Activated CD4-positive, alpha-beta T cell treated with anti-CD3 and anti-CD28 coated beads, Interleukin-2, amount 50 U/mL, for 48 hours (primary cell): ENCODE measurements around the gene AOPEP.
A peak's percentile ranks its signal among the peaks of the same experiment; 100 is the strongest.

Source experiments
- DNase-seq, 2 experiments: peaks; one replicate each; pipeline ENCODE4 v3.0.0-alpha.2; 2020

Gene AOPEP

DNA sequence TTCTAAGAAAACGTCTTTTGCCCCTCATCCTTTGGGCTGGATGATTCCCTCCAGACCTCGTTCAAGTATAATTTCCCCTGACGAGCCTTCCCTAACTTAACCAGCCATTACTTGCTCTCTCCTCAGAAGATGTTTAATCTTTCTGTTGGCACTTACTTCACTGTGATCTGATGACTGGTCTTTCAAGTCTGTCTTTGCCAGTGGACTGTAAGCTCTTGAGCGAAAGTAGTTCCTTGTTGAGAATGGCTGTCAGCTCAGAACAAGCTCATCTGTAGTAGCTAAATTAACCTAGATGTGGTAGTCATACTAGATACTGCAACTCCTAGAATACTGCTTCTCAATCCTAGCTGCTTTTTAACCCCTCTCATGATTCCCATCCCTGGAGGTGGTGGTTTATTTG, 125.0 kb downstream of the AOPEP start:
- DNase-seq = no peak

DNA sequence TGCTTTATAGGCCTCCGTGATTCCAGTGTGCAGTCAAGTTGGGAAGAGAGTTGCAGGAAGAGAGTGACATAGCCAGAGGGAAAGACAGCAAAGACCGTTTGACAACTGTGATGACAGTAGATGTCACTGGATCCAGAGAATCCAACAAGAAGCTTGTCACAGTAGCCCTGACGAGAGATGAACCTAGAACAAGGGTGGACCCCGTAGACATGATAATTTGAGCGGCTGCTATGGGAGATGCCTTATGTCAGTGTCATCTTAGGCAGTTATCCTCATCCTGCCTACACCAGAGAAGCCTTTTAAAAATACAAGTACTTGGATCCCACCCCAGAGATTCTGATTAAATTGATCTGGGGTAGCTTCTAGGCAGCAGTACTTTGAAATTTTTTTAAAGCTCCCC, 125.4 kb downstream of the AOPEP start:
- DNase-seq = no peak

DNA sequence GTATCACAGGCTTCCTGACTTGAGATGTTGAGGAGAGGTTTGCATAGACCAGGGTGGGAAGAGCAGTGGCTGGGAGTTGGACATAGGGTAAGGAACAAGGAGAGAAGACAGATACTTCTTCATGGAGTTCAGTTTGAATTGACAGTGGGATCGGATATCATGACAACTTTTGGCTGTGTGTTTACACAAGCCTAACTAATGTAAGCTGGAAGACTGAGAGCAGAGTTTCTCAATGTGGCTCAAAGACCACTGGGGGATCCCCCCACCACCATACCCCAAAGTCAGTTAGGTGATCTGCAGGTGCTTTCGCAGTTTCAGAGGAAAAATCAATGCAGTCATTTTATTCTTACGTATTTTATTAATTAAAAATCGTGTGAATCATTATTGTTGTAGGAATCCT, 125.9 kb downstream of the AOPEP start:
- no peak for DNase-seq

DNA sequence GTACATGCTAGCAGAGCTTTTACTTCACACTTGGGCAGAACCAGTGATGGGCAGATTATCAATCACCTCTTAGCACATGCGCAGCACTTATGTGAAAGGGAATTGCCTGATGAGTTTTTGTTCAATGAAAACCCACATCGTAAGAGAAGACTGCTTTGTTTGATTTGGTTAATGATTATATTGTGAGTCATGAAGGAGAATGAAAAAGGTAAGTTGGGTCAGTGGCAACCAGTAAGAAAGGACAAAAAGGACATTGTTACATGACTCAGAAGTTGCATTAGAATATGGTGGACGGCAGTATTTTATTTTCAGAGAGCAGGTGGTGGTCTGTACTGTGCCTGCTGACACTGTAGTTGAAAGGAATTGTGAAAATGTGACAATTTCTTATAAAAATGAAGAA, 127.4 kb downstream of the AOPEP start:
- DNase-seq = no peak

DNA sequence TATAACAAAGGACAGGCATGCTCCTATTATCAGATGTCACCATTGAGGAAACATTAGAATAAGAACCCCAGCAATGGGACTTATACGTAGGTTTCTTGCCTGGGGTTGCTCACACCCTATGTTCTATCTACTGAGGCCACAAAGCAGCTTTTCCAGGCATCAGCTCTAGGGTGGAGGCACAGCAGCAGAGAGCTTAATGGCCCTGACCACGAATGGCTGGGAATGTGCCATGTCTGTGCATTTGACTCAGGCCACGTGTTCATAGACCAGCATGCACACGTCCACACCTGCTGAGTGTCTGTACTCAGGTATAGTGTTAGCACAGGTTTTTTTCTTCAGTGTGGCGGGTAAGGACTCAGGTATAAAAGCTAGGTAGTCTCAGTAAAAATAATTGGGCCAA, 129.4 kb downstream of the AOPEP start:
- no peak for DNase-seq

DNA sequence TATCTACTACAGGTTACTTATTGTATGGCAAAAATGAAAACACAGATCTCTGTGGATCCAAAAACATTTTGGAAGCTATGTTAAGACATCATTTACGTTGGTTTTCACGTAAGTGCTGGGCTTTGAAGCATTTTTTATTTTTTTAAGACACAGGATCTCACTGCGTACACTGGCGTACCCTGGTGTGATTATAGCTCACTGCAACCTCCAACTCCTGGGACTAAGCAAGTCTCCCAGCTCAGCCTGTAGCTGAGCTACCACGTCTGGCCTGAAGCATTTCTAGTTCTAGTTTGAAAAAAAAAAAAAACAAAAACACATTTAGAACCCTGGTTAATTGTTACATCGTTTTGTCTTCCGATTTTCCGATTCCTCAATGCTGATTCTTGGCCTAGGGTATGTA, 131.3 kb downstream of the AOPEP start:
- DNase-seq = no peak

- no peak for DNase-seq
These were observed 132.7 kb downstream of the AOPEP start for GRCh38 chr9:94859226-94859625.

DNA sequence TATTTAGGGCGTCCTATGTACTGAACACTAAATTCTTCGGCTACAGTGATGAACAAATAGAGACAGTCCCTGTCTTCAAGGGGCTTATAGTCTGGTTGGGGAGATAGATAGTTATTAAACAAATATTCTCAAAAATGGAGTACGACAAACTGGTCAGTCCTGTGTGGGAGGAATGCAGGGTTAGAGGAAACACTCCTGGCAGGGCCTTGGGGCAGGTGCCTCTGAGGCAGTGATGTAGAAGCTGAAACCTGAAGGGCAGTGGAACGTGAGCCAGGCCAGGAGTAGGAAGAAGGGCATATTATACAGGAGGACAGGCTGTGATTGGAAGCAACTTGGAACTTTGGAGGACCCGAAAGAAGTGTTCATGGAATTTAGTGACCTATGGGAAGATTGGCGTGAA, 133.4 kb downstream of the AOPEP start:
- DNase-seq = no peak

DNA sequence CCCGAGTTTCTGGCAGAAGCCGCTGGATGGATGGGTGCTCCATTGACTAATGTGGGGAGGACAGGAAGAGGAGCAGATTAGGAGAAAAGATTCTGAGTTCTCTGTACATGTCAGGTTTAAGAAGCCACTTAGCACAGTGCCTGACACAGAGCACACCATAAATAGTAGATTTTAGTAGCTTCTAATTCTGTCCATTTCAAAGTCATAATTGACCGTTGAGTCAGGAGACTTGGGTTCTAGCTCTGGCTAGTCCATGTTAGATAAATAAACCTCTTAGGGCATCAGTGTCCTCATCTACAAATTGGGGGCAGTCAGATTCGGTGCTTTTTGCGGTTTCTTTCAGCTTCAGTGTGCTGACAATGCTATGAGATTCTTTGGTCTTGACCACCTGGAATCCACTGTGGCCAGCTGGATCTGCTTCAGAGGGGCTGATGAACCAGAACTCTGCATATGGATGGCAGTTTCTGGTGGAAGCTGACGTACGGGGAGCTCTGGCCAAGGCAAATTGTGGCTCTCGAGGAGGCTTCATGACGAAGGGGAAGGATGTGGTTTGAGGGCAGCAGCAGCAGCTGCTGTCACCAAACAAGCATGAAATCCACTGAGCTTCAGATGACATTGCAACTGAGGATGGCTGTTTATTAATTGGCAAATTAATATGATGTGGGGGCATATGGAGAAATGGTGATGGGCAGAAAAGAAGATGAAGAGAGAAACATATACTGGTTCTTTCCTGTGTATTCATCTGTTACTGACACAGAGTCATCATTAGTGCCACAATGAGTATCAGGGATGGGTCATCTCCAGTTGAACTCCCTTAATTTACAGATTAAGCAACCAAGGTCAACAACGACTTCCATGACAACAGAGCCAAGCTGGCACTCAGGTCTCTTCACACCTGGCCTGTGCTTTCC, 134.4 kb downstream of the AOPEP start:
- peak; percentile 52 to 63 for DNase-seq

- DNase-seq = no peak
These were observed 135.2 kb downstream of the AOPEP start for GRCh38 chr9:94861589-94862272.

DNA sequence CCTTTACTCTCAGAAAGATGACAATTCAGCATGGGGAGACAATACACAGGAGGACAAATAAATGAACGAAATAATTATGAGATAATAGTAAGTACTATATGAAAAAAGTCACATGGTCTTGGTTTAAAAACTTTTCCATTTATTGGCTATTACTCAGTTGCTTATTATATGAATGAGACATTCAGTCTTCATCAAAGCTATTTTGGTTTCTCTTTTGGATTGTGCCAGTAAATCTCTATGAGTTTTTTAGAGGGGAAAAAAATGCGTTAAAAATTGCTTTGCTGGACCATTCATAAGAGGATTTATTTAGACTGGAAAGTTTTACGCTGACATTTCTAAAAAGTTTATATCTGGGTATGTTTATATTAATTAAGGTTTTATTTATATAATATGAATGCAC, 137.7 kb downstream of the AOPEP start:
- no peak for DNase-seq

DNA sequence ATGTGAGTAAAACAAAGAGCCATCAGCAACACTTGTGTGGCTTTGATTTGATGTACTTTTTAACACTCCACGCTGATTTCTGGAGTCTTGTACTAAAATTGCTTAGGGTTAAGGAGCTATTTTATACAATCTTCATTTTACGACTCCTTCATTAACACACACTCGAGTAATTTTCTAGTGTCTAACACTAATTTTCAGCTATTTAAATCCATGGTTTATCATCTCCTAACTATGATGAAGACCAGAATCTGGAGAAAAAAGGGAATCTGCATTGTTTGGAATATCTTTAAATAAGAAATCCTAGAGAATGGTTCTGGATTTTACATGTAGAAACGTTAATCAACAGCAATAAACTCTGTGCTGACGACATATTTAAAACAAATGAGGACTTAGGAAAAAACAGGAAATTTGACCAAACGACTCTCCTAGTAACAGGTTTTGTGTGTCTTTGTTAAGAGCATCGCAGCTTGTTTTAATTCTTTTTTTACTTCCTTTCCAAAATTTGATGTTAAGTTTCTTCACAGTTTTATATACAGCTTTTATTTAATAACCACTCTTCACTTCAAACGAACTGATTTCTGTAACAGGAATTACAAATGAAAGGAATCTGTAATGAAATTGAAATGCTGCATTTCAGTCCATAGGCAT, 138.5 kb downstream of the AOPEP start:
- DNase-seq = no peak

DNA sequence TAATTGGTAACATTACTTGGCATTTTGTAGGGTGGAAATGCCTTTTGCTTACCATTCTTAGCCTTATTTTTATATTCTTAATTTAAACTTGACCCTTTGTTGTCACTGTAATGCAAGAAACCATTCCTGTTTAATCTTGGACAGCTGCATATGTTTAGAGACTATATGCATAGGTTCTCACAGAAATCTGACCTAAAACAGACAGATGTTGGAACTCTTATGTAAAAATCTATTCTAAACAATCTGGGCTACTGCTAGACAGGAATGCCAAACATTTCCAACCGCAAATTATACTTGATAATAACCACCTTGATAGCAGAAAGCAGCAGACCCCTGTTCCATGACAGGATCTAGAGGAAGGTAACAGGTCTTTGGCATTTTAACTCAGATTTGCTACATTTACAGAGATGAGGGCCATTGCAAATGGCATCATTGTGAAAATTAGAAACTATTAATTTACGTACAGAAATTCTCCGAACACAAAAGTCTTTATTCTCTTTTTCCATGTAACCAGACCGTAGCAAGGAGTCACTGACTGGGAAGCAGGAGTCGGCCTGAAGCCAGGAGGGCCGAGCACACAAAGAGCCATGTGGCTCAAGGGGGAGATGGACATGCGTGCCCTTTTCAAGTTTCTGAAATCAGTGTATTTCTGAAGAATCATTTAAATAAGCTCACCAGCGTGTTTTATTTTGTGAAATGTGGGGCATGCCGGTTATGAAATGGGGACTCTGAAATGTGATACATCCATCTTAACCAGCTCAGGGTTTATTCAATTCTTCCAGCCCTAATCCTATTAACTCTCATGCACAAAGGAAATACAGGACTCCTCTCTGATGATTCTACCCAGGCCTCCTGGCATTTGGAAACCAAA, 139.3 kb downstream of the AOPEP start:
- DNase-seq = no peak

DNA sequence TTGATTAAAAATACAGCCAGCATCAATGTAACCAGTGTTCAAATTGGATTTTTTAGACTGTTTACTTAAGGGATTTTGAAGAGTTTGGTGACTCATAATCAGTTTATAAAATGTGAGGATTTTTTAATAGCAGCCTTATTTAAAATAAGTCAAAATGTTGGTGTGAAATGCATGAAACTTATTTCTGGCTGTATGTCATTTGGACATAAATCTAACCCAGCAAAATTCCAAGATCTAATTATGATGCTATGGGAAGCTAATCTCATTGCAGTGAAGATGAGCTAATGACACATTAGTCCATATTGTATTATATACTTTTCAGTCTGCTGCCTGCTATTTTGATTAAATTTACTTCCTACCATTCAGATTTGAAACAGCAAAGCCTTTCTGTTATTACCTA, 140.3 kb downstream of the AOPEP start:
- DNase-seq = no peak

- no peak for DNase-seq
These were observed 140.9 kb downstream of the AOPEP start for GRCh38 chr9:94867281-94867841.

- DNase-seq = no peak
These were observed 141.4 kb downstream of the AOPEP start for GRCh38 chr9:94867842-94868312.

- no peak for DNase-seq
These were observed 142.0 kb downstream of the AOPEP start for GRCh38 chr9:94868464-94868863.

GRCh38 chr9:94869415-94869843, 142.9 kb downstream of the AOPEP start:
- DNase-seq = peak in 1 of 2 experiments; percentile 29

DNA sequence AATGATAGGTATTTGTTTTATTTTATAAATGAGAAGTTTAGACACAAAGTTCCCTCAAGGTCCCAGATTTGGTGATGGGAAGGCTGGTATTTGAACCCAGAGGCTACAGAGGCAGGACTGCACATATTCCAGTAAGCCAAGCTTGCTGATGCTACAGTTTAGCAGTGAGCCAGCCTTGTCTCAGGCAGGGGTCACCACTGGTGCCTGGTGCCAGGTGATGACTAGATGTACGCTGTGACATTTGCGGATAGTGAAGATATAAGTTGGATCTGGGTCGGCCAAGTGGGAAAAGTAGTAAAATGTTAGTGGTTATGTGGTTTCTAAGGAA, 143.9 kb downstream of the AOPEP start:
- DNase-seq = no peak

- peak in 1 of 2 experiments; percentile 25 for DNase-seq
These were observed 144.5 kb downstream of the AOPEP start for GRCh38 chr9:94870793-94871558.

- DNase-seq = no peak
These were observed 145.8 kb downstream of the AOPEP start for GRCh38 chr9:94872083-94872833.
